ENCODE data around the gene SARNP. TPM values are rescaled to one million over a fixed set of nuclear protein-coding genes. Genes with fewer than 3 reads are reported as not detected.

Gene SARNP
- total RNA-seq, 1 donor from 2014 or later, result 85.7 TPM

DNA sequence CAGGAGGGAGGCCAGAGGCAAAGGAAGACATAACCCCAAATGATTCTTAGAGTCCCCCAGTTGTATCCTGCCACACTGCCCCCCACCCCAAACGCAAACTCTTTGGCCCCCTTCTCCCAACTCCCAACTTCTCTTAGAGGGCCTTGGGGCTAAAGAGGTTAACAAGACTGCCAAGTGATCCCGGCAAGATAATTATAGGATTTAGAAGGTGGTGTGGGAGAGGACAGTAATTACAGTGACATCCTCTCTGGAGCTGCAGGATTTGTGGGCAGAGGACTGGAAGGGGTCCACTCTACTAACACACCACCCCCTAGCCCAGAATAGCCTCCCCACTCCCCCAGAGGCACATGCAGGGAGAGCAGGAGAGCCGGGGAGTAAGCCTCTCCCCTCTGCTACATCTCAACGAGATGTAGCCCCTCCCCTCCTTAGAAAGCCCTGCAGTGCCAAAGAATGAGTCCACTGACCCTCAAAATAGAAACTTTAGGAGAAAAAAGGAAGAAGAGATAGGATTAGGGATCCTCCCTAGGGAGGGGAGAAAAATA is 79.9 kb downstream of the SARNP start:
- Mint-ChIP-seq H3K27me3 (peaks cover 4% of the 10 kb centered on the region), H3K27ac (peak overlapping the region; percentile 95), H3K4me1 (ENCODE audit: low read depth) (peaks cover 22% of the 10 kb centered on the region), H3K4me3 (ENCODE audit: low read depth) (peak overlapping the region; percentile 78), H3K36me3 (ENCODE audit: insufficient read depth) (no peaks in the 10 kb centered on the region), H3K9me3 (ENCODE audit: low read depth) (no peaks in the 10 kb centered on the region)
- DNase-seq (ENCODE audit: low spot score, unreplicated experiment), result no peak
- TF ChIP-seq, protein P1, sequence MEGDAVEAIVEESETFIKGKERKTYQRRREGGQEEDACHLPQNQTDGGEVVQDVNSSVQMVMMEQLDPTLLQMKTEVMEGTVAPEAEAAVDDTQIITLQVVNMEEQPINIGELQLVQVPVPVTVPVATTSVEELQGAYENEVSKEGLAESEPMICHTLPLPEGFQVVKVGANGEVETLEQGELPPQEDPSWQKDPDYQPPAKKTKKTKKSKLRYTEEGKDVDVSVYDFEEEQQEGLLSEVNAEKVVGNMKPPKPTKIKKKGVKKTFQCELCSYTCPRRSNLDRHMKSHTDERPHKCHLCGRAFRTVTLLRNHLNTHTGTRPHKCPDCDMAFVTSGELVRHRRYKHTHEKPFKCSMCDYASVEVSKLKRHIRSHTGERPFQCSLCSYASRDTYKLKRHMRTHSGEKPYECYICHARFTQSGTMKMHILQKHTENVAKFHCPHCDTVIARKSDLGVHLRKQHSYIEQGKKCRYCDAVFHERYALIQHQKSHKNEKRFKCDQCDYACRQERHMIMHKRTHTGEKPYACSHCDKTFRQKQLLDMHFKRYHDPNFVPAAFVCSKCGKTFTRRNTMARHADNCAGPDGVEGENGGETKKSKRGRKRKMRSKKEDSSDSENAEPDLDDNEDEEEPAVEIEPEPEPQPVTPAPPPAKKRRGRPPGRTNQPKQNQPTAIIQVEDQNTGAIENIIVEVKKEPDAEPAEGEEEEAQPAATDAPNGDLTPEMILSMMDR (IDR thresholded peaks at IDR 0.05; ENCODE audit: unreplicated experiment), result no peak

DNA sequence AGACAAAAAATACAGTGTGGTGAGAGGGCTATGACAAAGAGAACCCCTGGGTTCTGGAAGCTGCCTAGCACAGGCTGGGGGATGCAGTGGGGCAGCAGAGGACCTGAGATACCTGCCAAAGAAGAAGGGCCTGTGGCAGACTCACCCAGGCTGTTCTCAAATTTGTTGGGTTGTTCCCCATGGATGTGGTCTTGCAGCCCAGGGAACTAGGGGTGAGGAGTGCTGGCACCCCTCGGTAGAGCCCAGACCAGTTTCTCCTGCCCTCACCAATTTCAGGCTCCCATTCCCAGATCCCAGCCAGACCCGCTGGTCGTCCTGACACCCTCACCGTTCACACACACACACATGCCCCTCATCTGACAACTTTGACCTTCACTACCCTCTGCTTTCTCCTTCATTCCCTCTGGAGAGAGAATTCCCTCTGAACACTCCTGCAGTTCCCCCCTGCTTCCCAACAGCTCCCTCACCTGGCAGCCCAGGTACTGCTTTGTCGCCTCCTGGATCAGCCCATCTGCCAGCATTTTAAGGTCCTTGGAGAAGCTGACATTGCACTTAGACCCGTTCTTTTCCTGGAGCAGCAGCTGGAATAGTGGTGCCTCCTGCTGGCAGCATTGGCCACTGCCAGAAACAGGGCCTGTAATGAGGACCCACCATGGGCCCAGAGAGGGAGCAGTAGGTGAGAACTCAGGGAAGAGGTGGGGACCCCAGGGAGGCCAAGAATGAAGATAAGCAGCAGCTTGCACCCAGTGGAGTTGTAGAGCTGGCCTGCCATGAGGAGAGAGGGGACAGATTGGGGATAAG is 80.5 kb downstream of the SARNP start:
- peak overlapping the region; percentile 69 for H3K27ac Mint-ChIP-seq
- TF ChIP-seq, protein P1 (IDR thresholded peaks at IDR 0.05; ENCODE audit: unreplicated experiment), result peak; percentile 76
- no peaks in the 10 kb centered on the region for H3K9me3 Mint-ChIP-seq (ENCODE audit: low read depth)

DNA sequence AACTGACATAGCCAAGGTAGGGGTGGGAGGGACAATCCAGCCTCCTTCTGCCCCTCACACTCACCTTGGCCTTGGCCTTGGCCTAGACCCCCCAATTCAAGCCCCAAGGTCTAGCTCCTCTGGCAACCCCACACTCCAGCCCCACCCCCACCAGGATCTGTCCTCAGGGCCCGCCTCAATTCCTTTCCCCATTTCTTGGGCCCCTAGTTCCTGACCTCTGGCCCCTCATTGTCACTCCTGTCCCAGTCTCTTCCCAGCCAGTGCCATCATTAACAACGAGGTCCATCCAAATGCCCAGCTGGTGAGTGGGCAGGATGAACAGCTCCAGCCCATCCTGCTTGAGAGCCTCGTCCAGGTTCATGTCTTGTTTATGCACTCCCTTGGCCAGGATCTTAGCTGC is 81.4 kb downstream of the SARNP start:
- Mint-ChIP-seq H3K27ac (no peak overlapping the region), H3K36me3 (ENCODE audit: insufficient read depth) (no peaks in the 10 kb centered on the region), H3K4me3 (ENCODE audit: low read depth) (no peak overlapping the region), H3K4me1 (ENCODE audit: low read depth) (peaks cover 13% of the 10 kb centered on the region), H3K27me3 (no peaks in the 10 kb centered on the region), H3K9me3 (ENCODE audit: low read depth) (no peaks in the 10 kb centered on the region)
- TF ChIP-seq, protein P1 (IDR thresholded peaks at IDR 0.05; ENCODE audit: unreplicated experiment), result no peak
- DNase-seq (ENCODE audit: low spot score, unreplicated experiment), result no peak

More for the DNA sequence above, 80.5 kb downstream of the SARNP start:
- peaks cover 17% of the 10 kb centered on the region for H3K4me1 Mint-ChIP-seq (ENCODE audit: low read depth)
- no peaks in the 10 kb centered on the region for H3K36me3 Mint-ChIP-seq (ENCODE audit: insufficient read depth)
- peak; percentile 49 for DNase-seq (ENCODE audit: low spot score, unreplicated experiment)
- H3K27me3 Mint-ChIP-seq, result peaks cover 3% of the 10 kb centered on the region
- H3K4me3 Mint-ChIP-seq (ENCODE audit: low read depth), result peak overlapping the region; percentile 50

DNA sequence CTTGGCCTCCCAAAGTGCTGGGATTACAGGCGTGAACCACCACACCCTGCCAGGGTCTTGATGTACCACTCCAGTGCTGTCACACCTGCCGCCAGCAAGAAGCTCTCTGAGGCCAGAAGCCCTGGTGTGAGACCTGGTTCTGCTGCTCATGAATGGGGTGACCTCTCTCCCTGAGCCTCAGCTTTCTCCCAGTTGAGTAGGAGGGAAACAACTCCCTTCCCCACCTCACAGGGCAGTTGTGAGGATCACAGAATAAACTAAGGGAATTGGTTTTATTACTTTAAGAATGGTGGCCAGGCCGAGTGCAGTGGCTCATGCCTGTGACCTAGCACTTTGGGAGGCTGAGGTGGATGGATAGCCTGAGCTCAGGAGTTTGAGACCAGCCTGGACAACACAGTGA is 82.9 kb downstream of the SARNP start:
- Mint-ChIP-seq H3K9me3 (ENCODE audit: low read depth) (no peaks in the 10 kb centered on the region), H3K27ac (no peak overlapping the region), H3K27me3 (peaks cover 8% of the 10 kb centered on the region), H3K4me3 (ENCODE audit: low read depth) (no peak overlapping the region), H3K4me1 (ENCODE audit: low read depth) (peaks cover 23% of the 10 kb centered on the region), H3K36me3 (ENCODE audit: insufficient read depth) (no peaks in the 10 kb centered on the region)
- TF ChIP-seq, protein P1 (IDR thresholded peaks at IDR 0.05; ENCODE audit: unreplicated experiment), result no peak
- DNase-seq (ENCODE audit: low spot score, unreplicated experiment), result no peak

DNA sequence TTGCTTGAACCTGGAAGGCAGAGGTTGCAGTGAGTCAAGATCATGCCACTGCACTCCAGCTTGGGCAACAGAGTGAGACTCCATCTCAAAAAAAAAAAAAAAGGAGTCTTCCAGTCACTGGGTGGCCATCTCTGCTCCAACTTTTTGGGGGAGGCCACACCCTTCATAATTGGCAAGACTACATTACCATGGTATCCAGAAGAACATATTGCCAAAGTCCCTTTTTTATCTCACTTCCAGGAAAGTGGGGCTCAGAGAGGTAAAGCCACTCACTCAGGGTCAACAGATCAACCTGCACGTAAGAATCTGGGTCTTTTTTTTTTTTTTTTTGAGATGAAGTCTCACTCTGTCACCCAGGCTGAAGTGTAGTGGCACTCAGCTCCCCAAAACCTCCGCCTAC is 83.7 kb downstream of the SARNP start:
- Mint-ChIP-seq H3K4me1 (ENCODE audit: low read depth) (peaks cover 25% of the 10 kb centered on the region), H3K4me3 (ENCODE audit: low read depth) (no peak overlapping the region), H3K27me3 (peaks cover 8% of the 10 kb centered on the region), H3K36me3 (ENCODE audit: insufficient read depth) (no peaks in the 10 kb centered on the region), H3K27ac (no peak overlapping the region), H3K9me3 (ENCODE audit: low read depth) (no peaks in the 10 kb centered on the region)
- TF ChIP-seq, protein P1 (IDR thresholded peaks at IDR 0.05; ENCODE audit: unreplicated experiment), result no peak
- DNase-seq (ENCODE audit: low spot score, unreplicated experiment), result no peak
